NCI-H510A treated with DMSO at 0.1 percent for 48 hours (cell line): ENCODE measurements around the gene SLC13A2.
"Not testable (repeated sequence)": the region's sequence is repeated elsewhere in the genome, so short reads cannot be mapped to it uniquely, and the experiment has no call there.

Source experiments
- DNase-seq: peaks from one replicate; lab custom pipeline; 2025; lab: John Stamatoyannopoulos, UW

Gene SLC13A2

GRCh38 chr17:28473542-28473941, at the start of gene SLC13A2:
Gene SLC13A2, plus strand, starts transcription at chr17:28473644. Its CDS starts 69 bp downstream, at chr17:28473713.
- no peak for DNase-seq

GRCh38 chr17:28425206-28425605, 48.2 kb upstream of the SLC13A2 start:
- no peak for DNase-seq

- no peak for DNase-seq
Measured at GRCh38 chr17:28426081-28426519, 47.3 kb upstream of the SLC13A2 start.

GRCh38 chr17:28427371-28427770, 46.1 kb upstream of the SLC13A2 start:
- DNase-seq: peak; percentile 3

- DNase-seq: not testable (repeated sequence)
Measured at GRCh38 chr17:28427982-28428381, 45.5 kb upstream of the SLC13A2 start.

GRCh38 chr17:28433721-28434120, 39.7 kb upstream of the SLC13A2 start:
- DNase-seq: no peak

- not testable (repeated sequence) for DNase-seq
Measured at GRCh38 chr17:28434326-28434725, 39.1 kb upstream of the SLC13A2 start.

GRCh38 chr17:28443901-28444638, 29.4 kb upstream of the SLC13A2 start:
- DNase-seq: no peak

- DNase-seq: no peak
Measured at GRCh38 chr17:28446716-28447395, 26.6 kb upstream of the SLC13A2 start.

- DNase-seq: no peak
Measured at GRCh38 chr17:28447396-28447760, 26.1 kb upstream of the SLC13A2 start.

- DNase-seq: no peak
Measured at GRCh38 chr17:28449859-28450258, 23.6 kb upstream of the SLC13A2 start.

- DNase-seq: no peak
Measured at GRCh38 chr17:28457890-28458289, 15.6 kb upstream of the SLC13A2 start.

GRCh38 chr17:28458881-28459280, 14.6 kb upstream of the SLC13A2 start:
- not testable (repeated sequence) for DNase-seq

GRCh38 chr17:28460901-28461300, 12.5 kb upstream of the SLC13A2 start:
- DNase-seq: no peak

- DNase-seq: no peak
Measured at GRCh38 chr17:28466001-28466400, 7.4 kb upstream of the SLC13A2 start.

GRCh38 chr17:28466521-28467048, 6.9 kb upstream of the SLC13A2 start:
- DNase-seq: no peak

- DNase-seq: no peak
Measured at GRCh38 chr17:28467456-28468025, 5.9 kb upstream of the SLC13A2 start.

- DNase-seq: not testable (repeated sequence)
Measured at GRCh38 chr17:28468033-28468735, 5.3 kb upstream of the SLC13A2 start.

GRCh38 chr17:28468781-28469180, 4.7 kb upstream of the SLC13A2 start:
- peak; percentile 41 for DNase-seq

GRCh38 chr17:28469376-28469775, 4.1 kb upstream of the SLC13A2 start:
- DNase-seq: no peak

GRCh38 chr17:28470266-28470913, 3.1 kb upstream of the SLC13A2 start:
- DNase-seq: no peak

GRCh38 chr17:28470914-28471366, 2.5 kb upstream of the SLC13A2 start:
- no peak for DNase-seq
